VCaP (cell line): ENCODE measurements around the gene PCDH9.

Experiments
- H3K27ac ChIP-seq: fragments of 450-650 bp; 2 replicates; pipeline ENCODE4 v1.5.1; 2017
- TF ChIP-seq, protein P1 (sequence below): fragments of 450-650 bp; conservative IDR thresholded peaks from 2 replicates; pipeline ENCODE4 v1.5.1; 2017; ENCODE audit warnings: mild to moderate bottlenecking, moderate library complexity

The PCDH9 gene

GRCh38 chr13:66367356-66367755, 862.8 kb downstream of the PCDH9 start:
- TF ChIP-seq, protein P1, sequence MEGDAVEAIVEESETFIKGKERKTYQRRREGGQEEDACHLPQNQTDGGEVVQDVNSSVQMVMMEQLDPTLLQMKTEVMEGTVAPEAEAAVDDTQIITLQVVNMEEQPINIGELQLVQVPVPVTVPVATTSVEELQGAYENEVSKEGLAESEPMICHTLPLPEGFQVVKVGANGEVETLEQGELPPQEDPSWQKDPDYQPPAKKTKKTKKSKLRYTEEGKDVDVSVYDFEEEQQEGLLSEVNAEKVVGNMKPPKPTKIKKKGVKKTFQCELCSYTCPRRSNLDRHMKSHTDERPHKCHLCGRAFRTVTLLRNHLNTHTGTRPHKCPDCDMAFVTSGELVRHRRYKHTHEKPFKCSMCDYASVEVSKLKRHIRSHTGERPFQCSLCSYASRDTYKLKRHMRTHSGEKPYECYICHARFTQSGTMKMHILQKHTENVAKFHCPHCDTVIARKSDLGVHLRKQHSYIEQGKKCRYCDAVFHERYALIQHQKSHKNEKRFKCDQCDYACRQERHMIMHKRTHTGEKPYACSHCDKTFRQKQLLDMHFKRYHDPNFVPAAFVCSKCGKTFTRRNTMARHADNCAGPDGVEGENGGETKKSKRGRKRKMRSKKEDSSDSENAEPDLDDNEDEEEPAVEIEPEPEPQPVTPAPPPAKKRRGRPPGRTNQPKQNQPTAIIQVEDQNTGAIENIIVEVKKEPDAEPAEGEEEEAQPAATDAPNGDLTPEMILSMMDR = no peak

DNA sequence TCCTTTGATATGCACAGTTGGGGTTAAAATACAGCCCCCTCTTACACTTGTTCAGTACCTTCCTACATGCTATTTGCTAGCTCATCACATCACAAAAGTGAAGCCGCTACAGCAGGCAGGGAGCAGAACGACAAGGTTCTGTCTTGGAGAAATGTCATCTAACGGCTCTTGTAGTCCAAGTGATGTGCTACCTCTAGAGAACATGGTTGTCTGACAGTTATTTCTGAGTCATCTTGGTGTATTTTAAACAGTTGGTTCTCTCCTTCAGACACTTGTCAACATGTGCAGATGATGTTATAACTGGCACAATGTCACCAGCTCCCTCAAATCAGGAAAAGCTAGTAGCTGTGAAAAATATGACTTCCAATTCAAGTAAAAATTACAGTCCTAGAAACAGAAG, 865.0 kb downstream of the PCDH9 start:
- no peak overlapping the region for H3K27ac ChIP-seq
- TF ChIP-seq, protein P1 = no peak

More at GRCh38 chr13:66367356-66367755, 862.8 kb downstream of the PCDH9 start:
- H3K27ac ChIP-seq = no peak overlapping the region

GRCh38 chr13:66364346-66364745, 865.8 kb downstream of the PCDH9 start:
- TF ChIP-seq, protein P1 = no peak
- H3K27ac ChIP-seq = no peak overlapping the region

GRCh38 chr13:66362485-66362884, 867.7 kb downstream of the PCDH9 start:
- TF ChIP-seq, protein P1 = no peak
- H3K27ac ChIP-seq = no peak overlapping the region

DNA sequence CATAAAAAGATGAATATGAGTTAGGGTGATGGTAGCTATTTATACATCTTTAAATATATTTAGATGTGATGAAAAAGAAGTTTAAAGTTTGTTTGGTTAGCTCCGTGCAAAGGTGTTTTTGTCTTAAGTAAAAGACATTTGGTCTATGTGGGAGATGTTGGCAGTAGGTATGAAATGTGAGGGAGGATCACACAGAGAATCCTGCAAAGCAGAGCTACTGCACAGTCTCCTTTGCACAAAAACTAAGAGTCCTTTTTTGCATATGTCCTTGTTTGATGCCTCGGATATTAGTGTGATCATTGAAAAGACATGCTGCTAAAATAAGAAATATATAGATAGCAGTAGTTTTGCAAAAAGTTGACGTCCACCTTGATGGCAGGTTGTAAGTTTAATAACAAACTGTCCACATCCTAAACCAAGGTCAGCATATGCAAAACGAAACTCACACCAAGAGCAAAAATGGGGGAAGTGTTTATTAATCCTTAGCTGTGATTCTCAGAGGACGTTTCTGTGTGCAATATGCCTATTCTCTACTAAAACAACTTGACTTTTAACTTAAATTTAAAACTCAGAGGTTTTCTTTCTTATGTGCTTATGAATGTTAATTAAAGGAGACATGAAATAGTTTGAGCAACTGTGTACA, 870.1 kb downstream of the PCDH9 start:
- TF ChIP-seq, protein P1 = no peak
- no peak overlapping the region for H3K27ac ChIP-seq

- TF ChIP-seq, protein P1 = no peak
- no peak overlapping the region for H3K27ac ChIP-seq
Measured at GRCh38 chr13:66359393-66359792, 870.7 kb downstream of the PCDH9 start.

DNA sequence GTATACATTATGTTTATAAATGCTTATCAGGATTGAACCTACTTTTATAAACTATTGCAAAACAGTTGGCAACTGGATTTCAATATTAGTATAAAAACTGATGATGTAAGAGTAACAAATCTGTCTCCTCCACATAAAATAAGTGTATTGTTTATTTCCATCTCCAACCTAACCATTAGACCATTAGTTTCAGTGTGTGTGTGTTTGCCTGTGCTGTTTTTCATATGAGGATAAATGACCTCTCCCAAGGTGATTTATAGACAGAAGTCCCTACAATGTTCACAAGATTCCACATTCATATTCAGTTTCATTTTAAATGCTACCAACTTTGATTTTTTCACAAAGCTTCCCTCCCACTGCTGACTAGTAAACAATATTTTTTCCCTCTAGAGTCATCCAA, 871.6 kb downstream of the PCDH9 start:
- TF ChIP-seq, protein P1 = no peak
- no peak overlapping the region for H3K27ac ChIP-seq
